HL-60 (cell line): ENCODE measurements around the gene TOPORS.

Source experiments
- DNase-seq, 2 experiments: peaks; one replicate each; pipeline ENCODE4 v3.0.0-alpha.2; 2010 to 2020; ENCODE audit warnings: low read depth in 1 of 2, low spot score in 1 of 2
- H3K27ac ChIP-seq: fragments of 250-450 bp; sonication (Bioruptor Pico); replicated peaks from 2 replicates; pipeline ENCODE4 v1.5.1; 2020; ENCODE audit warnings: mild to moderate bottlenecking, moderate library complexity
- H3K27me3 ChIP-seq: fragments of 250-450 bp; sonication (Bioruptor Pico); 2 replicates; pipeline ENCODE4 v1.5.1; 2021; ENCODE audit warnings: mild to moderate bottlenecking, moderate library complexity; ENCODE audit not compliant: insufficient read depth, poor library complexity, severe bottlenecking
- H3K4me3 ChIP-seq: replicated peaks from 2 replicates; pipeline ENCODE4 v1.5.1; 2011; ENCODE audit warnings: mild to moderate bottlenecking, control low read depth, low read length; ENCODE audit not compliant: insufficient read depth
- CTCF ChIP-seq: IDR thresholded peaks from one replicate; pipeline ENCODE4 v1.5.1; 2011; ENCODE audit warnings: low read length, control low read depth, inconsistent platforms; ENCODE audit not compliant: insufficient read depth
- GABPA ChIP-seq: IDR thresholded peaks from 2 replicates; pipeline ENCODE4 v1.6.1; 2012; ENCODE audit warnings: low read depth
- POLR2AphosphoS5 ChIP-seq: IDR thresholded peaks from 2 replicates; pipeline ENCODE4 v1.6.1; 2012; ENCODE audit warnings: low read depth
- REST ChIP-seq: IDR thresholded peaks from 2 replicates; pipeline ENCODE4 v1.6.1; 2012; ENCODE audit warnings: low read depth; ENCODE audit not compliant: insufficient replicate concordance
- SPI1 ChIP-seq: IDR thresholded peaks from 2 replicates; pipeline ENCODE4 v1.6.1; 2012; ENCODE audit warnings: low read depth, mild to moderate bottlenecking, borderline replicate concordance

The TOPORS gene

GRCh38 chr9:32579706-32580331, 27.4 kb upstream of the TOPORS start:
- peak in 1 of 2 experiments; percentile 56 for DNase-seq
- peaks cover 7% of the 10 kb centered on the region for H3K27me3 ChIP-seq

GRCh38 chr9:32578976-32579375, 26.6 kb upstream of the TOPORS start:
- TF ChIP-seq POLR2AphosphoS5: no peak
- no peak for TF ChIP-seq GABPA
- TF ChIP-seq REST: no peak
- no peak for TF ChIP-seq CTCF
- no peak for DNase-seq
- Histone ChIP-seq H3K4me3 (no peak overlapping the region), H3K27ac (no peak overlapping the region), H3K27me3 (peaks cover 7% of the 10 kb centered on the region)

More at GRCh38 chr9:32579706-32580331, 27.4 kb upstream of the TOPORS start:
- TF ChIP-seq CTCF (peak; percentile 92), SPI1 (no peak), POLR2AphosphoS5 (no peak)
- Histone ChIP-seq H3K4me3 (no peak overlapping the region), H3K27ac (no peak overlapping the region)

- peaks cover 3% of the 10 kb centered on the region for H3K27me3 ChIP-seq
- TF ChIP-seq GABPA: no peak
- no peak for TF ChIP-seq REST
- TF ChIP-seq POLR2AphosphoS5: no peak
- TF ChIP-seq CTCF: no peak
- no peak for TF ChIP-seq SPI1
- no peak overlapping the region for H3K27ac ChIP-seq
- no peak for DNase-seq
- no peak overlapping the region for H3K4me3 ChIP-seq
These were observed 24.9 kb upstream of the TOPORS start for GRCh38 chr9:32577316-32577715.

- Histone ChIP-seq H3K27ac (no peak overlapping the region), H3K4me3 (no peak overlapping the region), H3K27me3 (peaks cover 3% of the 10 kb centered on the region)
- TF ChIP-seq REST (no peak), CTCF (no peak), POLR2AphosphoS5 (no peak), GABPA (no peak), SPI1 (no peak)
- no peak for DNase-seq
These were observed 22.5 kb upstream of the TOPORS start for GRCh38 chr9:32574858-32575257.
